Panc1 (cell line): ENCODE measurements around the gene HDAC7.

Experiments used
- CTCF ChIP-seq: fragments of 450-650 bp; IDR thresholded peaks from 2 replicates; pipeline ENCODE4 v1.5.1; 2017; ENCODE audit warnings: mild to moderate bottlenecking
- POLR2AphosphoS5 ChIP-seq: IDR thresholded peaks from 2 replicates; pipeline ENCODE4 v1.6.1; 2012; ENCODE audit warnings: mild to moderate bottlenecking, low read depth, low read length, moderate library complexity
- REST ChIP-seq, 2 experiments: IDR thresholded peaks; 2 replicates each; pipeline ENCODE4 v1.6.1; 2011 to 2012; ENCODE audit warnings: low read depth in 2 of 2, control low read depth in 1 of 2, low read length in 1 of 2, mild to moderate bottlenecking in 1 of 2, moderate library complexity in 1 of 2; ENCODE audit not compliant: insufficient read depth in 1 of 2
- SIN3A ChIP-seq: IDR thresholded peaks from 2 replicates; pipeline ENCODE4 v1.6.1; 2012; ENCODE audit warnings: low read depth, mild to moderate bottlenecking, low read length, moderate library complexity, borderline replicate concordance; ENCODE audit not compliant: insufficient read depth
- TCF7L2 ChIP-seq: IDR thresholded peaks from 2 replicates; pipeline ENCODE4 v1.6.1; 2011; ENCODE audit warnings: mild to moderate bottlenecking, low read depth, low read length, inconsistent platforms

DNA sequence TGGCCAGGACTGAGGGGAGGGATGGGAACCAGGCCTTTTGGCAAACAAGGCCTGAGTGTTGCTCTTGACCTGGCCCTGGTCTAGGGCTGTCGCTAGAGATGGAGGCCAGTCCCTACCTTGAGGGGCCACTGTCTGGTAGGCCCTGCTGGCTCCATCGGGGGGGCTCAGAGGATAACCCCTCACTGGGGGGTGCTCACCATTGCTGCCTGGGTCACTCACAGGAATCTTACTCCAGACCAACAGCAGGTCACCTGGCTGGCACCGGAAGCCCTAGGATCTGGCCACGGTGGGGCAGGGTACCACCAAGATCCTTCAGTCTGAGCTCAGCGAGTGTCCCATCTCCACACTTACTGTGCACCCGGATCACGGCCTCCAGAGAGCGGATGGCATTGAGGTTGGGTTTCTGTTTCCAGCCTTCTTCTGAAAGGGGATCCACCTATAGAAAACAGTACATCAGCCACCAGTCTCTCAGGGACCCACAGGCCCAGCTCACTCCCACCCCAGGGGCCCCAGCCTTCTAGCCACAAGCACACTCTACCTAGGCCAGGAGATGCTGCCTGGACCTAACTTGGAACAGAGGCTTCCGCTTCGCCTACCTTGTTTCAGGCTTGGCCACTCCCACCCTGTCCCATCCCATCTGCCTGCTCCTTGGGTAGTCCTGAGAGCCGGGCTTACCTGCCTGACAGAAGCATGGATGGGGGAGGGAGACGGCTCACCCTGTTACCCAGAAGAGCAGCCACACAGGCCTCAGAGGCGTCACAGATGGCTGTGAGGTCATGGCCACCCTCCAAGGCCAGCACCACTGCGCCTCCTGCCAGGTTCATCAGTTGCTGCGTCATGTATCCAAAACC lies 34.4 kb downstream of the HDAC7 start:
- TF ChIP-seq TCF7L2, result no peak
- TF ChIP-seq CTCF, result no peak
- no peak for TF ChIP-seq POLR2AphosphoS5
- no peak for TF ChIP-seq REST (IDR thresholded peaks at IDR 0.05; ENCODE audit: insufficient read depth in 1 of 2, low read depth in 2 of 2, low read length in 1 of 2)
- no peak for TF ChIP-seq SIN3A
